Measurements from ENCODE around the gene FSTL3.

FSTL3 gene

DNA sequence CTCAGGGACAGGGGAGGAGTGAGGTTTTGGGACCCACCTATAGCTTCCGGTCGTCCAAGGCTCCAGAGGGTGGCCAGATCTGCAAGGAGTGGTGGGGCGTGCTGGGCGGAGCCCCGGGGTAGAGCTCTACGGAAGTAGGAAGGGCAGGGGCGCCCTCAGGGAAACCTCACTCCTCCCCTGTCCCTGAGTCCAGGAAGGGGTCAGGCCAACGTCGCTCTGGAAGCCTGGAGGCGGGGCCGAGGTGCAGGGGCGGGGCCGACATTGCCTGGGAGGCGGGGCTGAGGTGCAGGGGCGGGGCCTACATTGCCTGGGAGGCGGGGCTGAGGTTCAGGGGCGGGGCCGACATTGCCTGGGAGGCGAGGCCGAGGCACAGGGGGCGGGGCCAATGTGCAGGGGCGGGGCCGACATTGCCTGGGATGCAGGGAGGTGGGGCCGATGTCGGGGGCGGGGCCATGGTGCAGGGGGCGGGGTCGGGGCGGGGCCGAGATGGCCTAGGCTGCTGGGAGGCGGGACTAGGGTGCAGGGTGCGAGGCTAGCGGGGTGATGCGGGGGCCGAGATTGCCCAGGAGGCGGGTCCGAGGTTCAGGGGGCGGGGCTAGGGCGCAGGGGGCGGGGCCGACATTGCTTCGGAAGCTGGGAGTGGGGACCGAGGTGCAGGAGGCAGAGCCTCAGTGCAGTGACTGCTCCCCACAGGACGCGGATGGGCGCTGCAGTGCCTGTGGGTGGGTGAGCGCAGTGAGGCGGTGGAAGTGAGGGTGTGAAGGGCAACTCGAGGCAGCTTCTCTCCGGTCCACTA, 27.7 kb downstream of the FSTL3 start:
- TF ChIP-seq, protein P1, sequence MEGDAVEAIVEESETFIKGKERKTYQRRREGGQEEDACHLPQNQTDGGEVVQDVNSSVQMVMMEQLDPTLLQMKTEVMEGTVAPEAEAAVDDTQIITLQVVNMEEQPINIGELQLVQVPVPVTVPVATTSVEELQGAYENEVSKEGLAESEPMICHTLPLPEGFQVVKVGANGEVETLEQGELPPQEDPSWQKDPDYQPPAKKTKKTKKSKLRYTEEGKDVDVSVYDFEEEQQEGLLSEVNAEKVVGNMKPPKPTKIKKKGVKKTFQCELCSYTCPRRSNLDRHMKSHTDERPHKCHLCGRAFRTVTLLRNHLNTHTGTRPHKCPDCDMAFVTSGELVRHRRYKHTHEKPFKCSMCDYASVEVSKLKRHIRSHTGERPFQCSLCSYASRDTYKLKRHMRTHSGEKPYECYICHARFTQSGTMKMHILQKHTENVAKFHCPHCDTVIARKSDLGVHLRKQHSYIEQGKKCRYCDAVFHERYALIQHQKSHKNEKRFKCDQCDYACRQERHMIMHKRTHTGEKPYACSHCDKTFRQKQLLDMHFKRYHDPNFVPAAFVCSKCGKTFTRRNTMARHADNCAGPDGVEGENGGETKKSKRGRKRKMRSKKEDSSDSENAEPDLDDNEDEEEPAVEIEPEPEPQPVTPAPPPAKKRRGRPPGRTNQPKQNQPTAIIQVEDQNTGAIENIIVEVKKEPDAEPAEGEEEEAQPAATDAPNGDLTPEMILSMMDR (conservative IDR thresholded peaks at IDR 0.05; ENCODE audit: low read depth, low read length): no peak
- peak overlapping the region; percentile 29 for H3K4me3 ChIP-seq (ENCODE audit: low read depth, low read length)
- DNase-seq (ENCODE audit: low read depth): peak; percentile 71

DNA sequence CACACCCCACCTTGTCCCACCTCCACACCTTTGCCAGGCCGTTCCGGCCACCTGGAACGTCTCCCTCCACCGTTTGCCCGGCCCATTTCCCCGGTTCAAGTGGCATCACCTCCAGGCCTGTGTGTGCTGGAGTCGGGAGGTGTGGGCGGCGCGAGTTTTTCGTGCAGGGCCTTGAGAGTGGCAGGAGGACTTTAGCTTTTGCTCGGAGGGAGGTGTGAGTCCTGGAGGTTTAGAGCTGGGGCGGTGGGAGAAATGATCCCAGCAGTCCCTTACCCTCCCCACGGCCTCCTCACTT, 28.2 kb downstream of the FSTL3 start:
- no peak for DNase-seq (ENCODE audit: low read depth)
- TF ChIP-seq, protein P1 (conservative IDR thresholded peaks at IDR 0.05; ENCODE audit: low read depth, low read length): no peak
- H3K4me3 ChIP-seq (ENCODE audit: low read depth, low read length): no peak overlapping the region

DNA sequence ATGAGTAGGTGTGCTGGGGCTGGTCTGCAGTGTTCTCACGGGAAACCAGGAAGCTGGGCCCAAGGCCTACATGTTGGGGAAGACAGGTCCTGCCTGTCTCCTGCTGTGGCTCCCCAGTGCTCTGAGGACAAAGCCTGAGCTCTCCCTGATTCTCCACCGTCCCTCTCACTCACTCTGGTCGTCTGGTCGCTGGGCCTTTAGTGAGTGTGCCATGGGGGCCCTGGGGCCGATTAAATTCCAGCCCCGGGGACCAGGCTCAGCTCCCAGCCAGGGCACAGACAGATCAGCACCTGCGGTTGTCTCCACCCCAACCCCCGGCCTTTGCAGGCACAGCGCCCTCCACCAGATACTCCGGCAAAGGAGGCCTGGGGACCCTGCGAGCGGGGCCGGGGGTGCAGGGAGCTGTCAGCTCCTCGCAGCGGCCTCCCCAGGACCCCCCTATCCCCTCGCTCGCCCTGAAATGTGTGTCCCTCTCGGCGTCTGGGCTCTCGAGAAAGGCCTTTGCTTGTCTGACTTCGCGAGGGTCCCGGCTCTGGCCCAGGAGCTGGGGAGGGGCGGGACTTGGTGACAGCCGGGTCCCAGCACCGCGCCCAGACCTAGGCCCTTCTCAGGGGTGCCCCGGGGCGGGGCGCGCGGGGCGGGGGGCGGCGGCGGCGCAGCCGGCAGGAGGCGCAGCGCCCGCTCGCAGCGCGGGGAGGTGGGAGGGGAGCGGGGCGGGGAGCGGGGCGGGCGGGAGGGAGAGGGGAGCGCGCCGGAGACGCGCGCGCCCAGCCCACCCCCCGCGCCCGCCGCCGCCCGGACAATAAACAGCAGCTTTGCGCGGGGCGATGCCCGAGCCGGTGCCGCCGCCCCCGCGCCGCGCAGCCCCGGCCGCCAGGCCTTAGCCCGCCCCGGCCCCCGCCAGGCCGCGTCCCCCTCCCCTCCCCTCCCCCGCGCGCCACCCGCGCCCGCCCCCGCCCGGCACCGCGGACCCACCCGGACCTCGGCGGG, 32.3 kb downstream of the FSTL3 start, which contains the start of gene PALM:
Gene PALM (plus strand): TSS at position 782 of the 990 bp plus-strand sequence. CDS start 212 bp downstream, outside the sequence.
- TF ChIP-seq, protein P1 (conservative IDR thresholded peaks at IDR 0.05; ENCODE audit: low read depth, low read length): no peak
- H3K4me3 ChIP-seq (ENCODE audit: low read depth, low read length): peak within 1 kb of the TSS; percentile 59
- DNase-seq (ENCODE audit: low read depth): no peak

DNA sequence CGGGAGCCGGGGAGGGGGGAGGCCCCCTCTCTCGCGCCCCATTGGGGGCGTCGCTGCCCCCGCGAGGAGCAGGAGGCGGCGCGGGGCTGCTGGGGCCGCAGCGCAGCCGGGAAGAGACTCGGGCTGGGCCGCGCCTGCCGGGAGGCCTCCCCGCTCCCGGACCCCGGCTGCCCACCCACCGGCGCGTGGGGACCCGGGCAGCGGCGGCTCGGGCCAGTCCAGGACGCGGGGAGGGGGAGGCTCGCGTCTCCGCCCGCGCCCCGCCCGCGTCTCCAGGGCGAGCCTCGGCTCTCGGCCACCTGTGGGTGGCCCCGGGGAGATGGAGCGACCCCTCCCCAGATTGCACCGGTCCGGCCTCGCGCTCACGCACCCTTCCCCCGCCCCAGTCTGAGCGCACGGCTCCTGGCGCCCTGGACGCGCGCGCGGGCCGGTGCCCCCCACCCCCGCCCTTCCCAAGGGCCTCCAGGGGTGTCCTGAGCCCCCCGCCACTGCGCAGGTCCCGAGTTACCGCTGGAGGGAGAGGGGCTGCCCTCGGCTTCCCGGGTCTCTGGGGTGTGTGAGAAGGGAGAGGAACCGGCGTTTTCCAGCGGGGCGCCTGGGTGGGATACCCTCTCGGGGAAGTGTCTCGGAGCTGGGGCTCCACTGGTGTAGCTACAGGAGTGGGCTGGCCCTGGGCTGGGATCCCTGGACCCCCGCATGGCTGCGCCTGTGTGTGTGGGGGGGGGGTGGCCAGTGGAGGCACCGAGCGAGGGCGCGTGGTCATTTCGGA, 33.2 kb downstream of the FSTL3 start:
- peak overlapping the region; percentile 59 for H3K4me3 ChIP-seq (ENCODE audit: low read depth, low read length)
- no peak for DNase-seq (ENCODE audit: low read depth)
- TF ChIP-seq, protein P1 (conservative IDR thresholded peaks at IDR 0.05; ENCODE audit: low read depth, low read length): no peak

DNA sequence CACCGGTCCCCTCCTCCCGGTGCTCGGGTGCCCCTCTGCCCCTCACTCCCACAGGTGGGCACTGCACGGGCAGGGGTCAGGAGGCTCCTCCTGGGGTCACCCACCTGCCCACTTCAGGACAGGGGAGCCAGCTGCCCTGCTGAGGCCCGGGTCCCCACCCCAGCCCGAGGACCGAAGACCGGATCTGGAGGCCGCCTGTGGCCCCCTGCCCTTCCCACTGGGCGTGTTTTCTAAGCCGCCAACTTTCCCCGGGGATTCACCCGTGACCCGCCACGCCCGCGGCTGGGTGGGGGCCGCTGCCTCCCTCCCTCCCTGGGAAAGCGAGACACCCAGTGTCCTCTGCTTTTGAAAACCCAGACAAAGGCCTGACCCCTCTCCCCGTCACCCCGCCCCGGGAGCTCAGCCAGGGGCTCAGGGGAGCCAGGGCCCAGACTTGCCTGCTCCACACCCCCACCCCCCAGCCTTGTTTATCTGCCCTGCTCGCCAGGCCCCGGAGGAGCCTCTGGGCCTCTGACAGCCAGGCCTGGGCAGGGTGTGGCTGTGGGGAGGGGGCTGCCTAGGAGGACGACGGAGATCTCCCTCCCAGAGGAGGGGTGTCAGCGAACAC, 33.9 kb downstream of the FSTL3 start:
- peak overlapping the region; percentile 59 for H3K4me3 ChIP-seq (ENCODE audit: low read depth, low read length)
- TF ChIP-seq, protein P1 (conservative IDR thresholded peaks at IDR 0.05; ENCODE audit: low read depth, low read length): no peak
- DNase-seq (ENCODE audit: low read depth): no peak

DNA sequence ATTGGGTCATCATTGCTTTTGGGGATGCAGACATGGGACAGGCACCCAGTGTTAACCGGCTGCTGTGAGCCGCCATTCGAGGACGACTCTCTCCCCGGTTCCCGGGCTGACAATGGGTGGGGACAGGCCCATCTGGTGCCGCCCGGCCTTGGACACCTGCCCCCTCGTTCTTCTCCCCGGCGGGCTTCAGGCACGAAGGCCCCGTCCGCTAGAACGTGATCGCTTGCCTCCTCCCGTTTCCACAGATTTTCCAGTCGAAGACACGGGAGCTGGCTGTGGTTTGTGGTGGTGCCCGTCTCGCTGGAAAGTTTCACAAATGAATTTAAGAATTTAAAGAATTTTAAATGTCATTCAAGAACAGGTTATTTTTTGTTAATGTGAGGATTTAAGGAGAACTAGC, 34.6 kb downstream of the FSTL3 start:
- DNase-seq (ENCODE audit: low read depth): no peak
- TF ChIP-seq, protein P1 (conservative IDR thresholded peaks at IDR 0.05; ENCODE audit: low read depth, low read length): no peak
- H3K4me3 ChIP-seq (ENCODE audit: low read depth, low read length): no peak overlapping the region

Measured in choroid plexus epithelial cell (primary cell).